H1 (cell line): Measurements from ENCODE around the gene CAPS. TPM values are rescaled to one million over a fixed set of nuclear protein-coding genes. Genes with fewer than 3 reads are reported as not detected.

Experiments
- CTCF ChIA-PET: fragments of 300-600 bp; sonication (Branson Sonifier 250); formaldehyde crosslinking; loops from one replicate; lab custom pipeline; 2021; ENCODE audit not compliant: partially characterized antibody; lab: Charles Lee
- POLR2A ChIA-PET: fragments of 300-600 bp; sonication (Branson Sonifier 250); formaldehyde crosslinking; loops from one replicate; lab custom pipeline; 2021; ENCODE audit warnings: inconsistent platforms; ENCODE audit not compliant: partially characterized antibody; lab: Charles Lee
- DNase-seq, 2 experiments: peaks; one replicate each; pipeline versions ENCODE4 v3.0.0 to v3.0.0-alpha.2; 2010 to 2022; ENCODE audit warnings: low spot score in 2 of 2, low read depth in 1 of 2, mixed read lengths in 1 of 2
- FAIRE-seq: peaks from 2 replicates; lab custom pipeline; 2011; peaks lifted over from hg19 to GRCh38; lab: Jason Lieb, UNC
- H2AFZ ChIP-seq: 2 replicates; pipeline ENCODE4 v1.8.1; 2012; ENCODE audit warnings: low read length, inconsistent platforms
- H2AK5ac ChIP-seq: 2 replicates; pipeline ENCODE4 v1.6.1; 2013; ENCODE audit warnings: low read depth, low read length
- H2BK120ac ChIP-seq: replicated peaks from 2 replicates; pipeline ENCODE3; 2013; ENCODE audit warnings: low read depth, low read length, inconsistent platforms
- H2BK12ac ChIP-seq: 2 replicates; pipeline ENCODE4 v1.6.1; 2013; ENCODE audit warnings: low read depth, low read length
- H2BK15ac ChIP-seq: 2 replicates; pipeline ENCODE4 v1.6.1; 2013; ENCODE audit warnings: low read length
- H2BK20ac ChIP-seq: 2 replicates; pipeline ENCODE4 v1.6.1; 2013; ENCODE audit warnings: low read length
- H2BK5ac ChIP-seq: 2 replicates; pipeline ENCODE4 v1.6.1; 2013; ENCODE audit warnings: low read depth, low read length
- H3K14ac ChIP-seq: 2 replicates; pipeline ENCODE4 v1.6.1; 2013; ENCODE audit warnings: inconsistent platforms; ENCODE audit not compliant: insufficient read length
- H3K18ac ChIP-seq: 2 replicates; pipeline ENCODE4 v1.6.1; 2013; ENCODE audit warnings: low read length; ENCODE audit errors: extremely low read depth
- H3K23ac ChIP-seq: 2 replicates; pipeline ENCODE4 v1.6.1; 2013; ENCODE audit warnings: inconsistent platforms; ENCODE audit not compliant: insufficient read length
- H3K23me2 ChIP-seq: 2 replicates; pipeline ENCODE4 v1.6.1; 2013; ENCODE audit warnings: low read depth, low read length
- H3K27ac ChIP-seq: 2 replicates; pipeline ENCODE4 v1.6.1; 2011; ENCODE audit warnings: low read depth, low read length, inconsistent platforms
- H3K27me3 ChIP-seq, 4 experiments: replicated peaks in 1 of 4; 1 replicate in 1 of 4; 2 replicates in 3 of 4; pipeline versions ENCODE4 v1.6.1 to v1.8.1; 2011 to 2013; ENCODE audit warnings: low read length in 3 of 4, mild to moderate bottlenecking in 3 of 4, inconsistent platforms in 2 of 4, mixed read lengths in 2 of 4, moderate library complexity in 1 of 4; ENCODE audit not compliant: control insufficient read depth in 3 of 4, insufficient read depth in 3 of 4; ENCODE audit errors: extremely low read depth in 1 of 4
- H3K36me3 ChIP-seq, 4 experiments: 2 replicates each; pipeline versions ENCODE4 v1.6.1 to v1.8.1; 2011 to 2013; ENCODE audit warnings: mild to moderate bottlenecking in 4 of 4, low read length in 3 of 4, moderate library complexity in 2 of 4, control low read depth in 1 of 4, inconsistent platforms in 1 of 4; ENCODE audit not compliant: insufficient read depth in 4 of 4, control insufficient read depth in 2 of 4
- H3K4ac ChIP-seq: replicated peaks from 2 replicates; pipeline ENCODE3; 2013; ENCODE audit warnings: low read length, low read depth, mixed read lengths, inconsistent platforms; ENCODE audit not compliant: insufficient read length
- H3K4me1 ChIP-seq, 4 experiments: replicated peaks in 1 of 4; 1 replicate in 1 of 4; 2 replicates in 3 of 4; pipeline versions ENCODE4 v1.6.1 to v1.8.1; 2011 to 2013; ENCODE audit warnings: low read length in 3 of 4, inconsistent platforms in 2 of 4, mixed read lengths in 1 of 4; ENCODE audit not compliant: insufficient read depth in 4 of 4, control insufficient read depth in 3 of 4
- H3K4me2 ChIP-seq, 2 experiments: 2 replicates each; pipeline versions ENCODE4 v1.6.1 to v1.8.1; 2011 to 2013; ENCODE audit warnings: low read depth in 2 of 2, low read length in 2 of 2, control low read depth in 1 of 2, inconsistent platforms in 1 of 2, mild to moderate bottlenecking in 1 of 2; ENCODE audit not compliant: insufficient read depth in 1 of 2
- H3K4me3 ChIP-seq, 4 experiments: fragments of 200-600, 300-600 bp in 1 of 4; sonication (generic), shearing (Covaris generic), sonication (Bioruptor Twin) in 1 of 4; 2 replicates each; pipeline versions ENCODE4 v1.5.1 to v1.8.1; 2011 to 2016; ENCODE audit warnings: low read length in 4 of 4, low read depth in 3 of 4, control low read depth in 2 of 4, inconsistent platforms in 2 of 4, mild to moderate bottlenecking in 2 of 4, mixed read lengths in 1 of 4, moderate library complexity in 1 of 4; ENCODE audit not compliant: insufficient read depth in 2 of 4; ENCODE audit errors: extremely low read depth in 1 of 4
- H3K56ac ChIP-seq: replicated peaks from 2 replicates; pipeline ENCODE3; 2013; ENCODE audit warnings: low read depth, mild to moderate bottlenecking, mixed read lengths, low read length, inconsistent platforms; ENCODE audit not compliant: insufficient read length
- H3K79me1 ChIP-seq: 2 replicates; pipeline ENCODE4 v1.6.1; 2013; ENCODE audit warnings: low read depth, low read length, control low read depth
- H3K79me2 ChIP-seq, 2 experiments: 2 replicates each; pipeline versions ENCODE4 v1.6.1 to v1.8.1; 2012 to 2013; ENCODE audit warnings: low read length in 2 of 2, mild to moderate bottlenecking in 2 of 2, inconsistent platforms in 1 of 2; ENCODE audit not compliant: insufficient read depth in 2 of 2, control insufficient read depth in 1 of 2
- H3K9ac ChIP-seq, 4 experiments: replicated peaks in 1 of 4; 1 replicate in 1 of 4; 2 replicates in 3 of 4; pipeline versions ENCODE4 v1.6.1 to v1.8.1; 2011 to 2013; ENCODE audit warnings: low read depth in 3 of 4, low read length in 3 of 4, control low read depth in 2 of 4, mild to moderate bottlenecking in 2 of 4, moderate library complexity in 2 of 4, inconsistent platforms in 1 of 4; ENCODE audit errors: extremely low read depth in 1 of 4
- H3K9me3 ChIP-seq, 2 experiments: 2 replicates each; pipeline versions ENCODE4 v1.6.1 to v1.8.1; 2012 to 2013; ENCODE audit warnings: mild to moderate bottlenecking in 2 of 2, moderate library complexity in 2 of 2, control low read depth in 1 of 2, inconsistent platforms in 1 of 2, low read depth in 1 of 2, low read length in 1 of 2, mixed read lengths in 1 of 2; ENCODE audit not compliant: insufficient read depth in 2 of 2
- H4K20me1 ChIP-seq, 2 experiments: replicated peaks in 1 of 2; 2 replicates each; pipeline versions ENCODE3 to v1.8.1; 2011 to 2013; ENCODE audit warnings: inconsistent platforms in 2 of 2, low read length in 2 of 2, mild to moderate bottlenecking in 1 of 2; ENCODE audit not compliant: insufficient read depth in 2 of 2, control insufficient read depth in 1 of 2
- H4K5ac ChIP-seq: 2 replicates; pipeline ENCODE4 v1.6.1; 2013; ENCODE audit warnings: low read length, low read depth, mixed read lengths, inconsistent platforms; ENCODE audit not compliant: insufficient read length
- H4K8ac ChIP-seq: 2 replicates; pipeline ENCODE4 v1.8.0; 2013; ENCODE audit warnings: mild to moderate bottlenecking, moderate library complexity, low read length, inconsistent platforms; ENCODE audit not compliant: insufficient read depth; ENCODE audit errors: extremely low read depth
- H4K91ac ChIP-seq: replicated peaks from 2 replicates; pipeline ENCODE3; 2013; ENCODE audit warnings: low read length, mixed read lengths, inconsistent platforms; ENCODE audit not compliant: insufficient read length
- BRCA1 ChIP-seq: IDR thresholded peaks from 2 replicates; pipeline ENCODE4 v1.6.1; 2012; ENCODE audit warnings: low read depth, low read length, improper control_type of control experiment
- CREB1 ChIP-seq: IDR thresholded peaks from 2 replicates; pipeline ENCODE4 v1.6.1; 2012; ENCODE audit warnings: inconsistent platforms
- EGR1 ChIP-seq: IDR thresholded peaks from 2 replicates; pipeline ENCODE4 v1.6.1; 2011; ENCODE audit warnings: low read depth, low read length, borderline replicate concordance
- EP300 ChIP-seq, 2 experiments: IDR thresholded peaks; 1 replicate in 1 of 2; 2 replicates in 1 of 2; pipeline ENCODE4 v1.6.1; 2011 to 2012; ENCODE audit warnings: low read depth in 2 of 2, low read length in 2 of 2, mild to moderate bottlenecking in 2 of 2, borderline replicate concordance in 1 of 2, inconsistent platforms in 1 of 2, moderate library complexity in 1 of 2
- JUND ChIP-seq: IDR thresholded peaks from 2 replicates; pipeline ENCODE4 v1.6.1; 2011; ENCODE audit warnings: mild to moderate bottlenecking, improper control_type of control experiment, low read length
- KDM5A ChIP-seq: fragments of 200-600 bp; IDR thresholded peaks from 2 replicates; pipeline ENCODE4 v1.7.1; 2012; ENCODE audit warnings: mild to moderate bottlenecking, low read length, inconsistent platforms, mixed read lengths
- POU5F1 ChIP-seq: IDR thresholded peaks from 2 replicates; pipeline ENCODE4 v1.6.1; 2011; ENCODE audit warnings: low read depth, mild to moderate bottlenecking, low read length, moderate library complexity
- RNF2 ChIP-seq: fragments of 200-900, 300-1000 bp; sonication (generic); IDR thresholded peaks from 2 replicates; pipeline ENCODE4 v1.7.1; 2016; ENCODE audit warnings: borderline replicate concordance, low read depth, mild to moderate bottlenecking, antibody characterized with exemption, low read length; ENCODE audit not compliant: poor library complexity, severe bottlenecking; ENCODE audit errors: missing control alignments
- SIN3A ChIP-seq, 2 experiments: IDR thresholded peaks in 1 of 2; conservative IDR thresholded peaks in 1 of 2; 2 replicates each; pipeline ENCODE4 v1.6.1; 2011 to 2012; ENCODE audit warnings: low read length in 2 of 2, improper control_type of control experiment in 1 of 2, low read depth in 1 of 2, mild to moderate bottlenecking in 1 of 2
- SP1 ChIP-seq: IDR thresholded peaks from 2 replicates; pipeline ENCODE4 v1.6.1; 2011; ENCODE audit warnings: low read depth, low read length
- SP2 ChIP-seq: IDR thresholded peaks from 2 replicates; pipeline ENCODE4 v1.6.1; 2012; ENCODE audit warnings: mild to moderate bottlenecking, low read length, inconsistent platforms
- SP4 ChIP-seq: IDR thresholded peaks from 2 replicates; pipeline ENCODE4 v1.6.1; 2012; ENCODE audit warnings: low read length, inconsistent platforms
- WGBS, 2 experiments: shearing (Covaris generic) in 1 of 2; methylation state at CpG; one replicate each; pipeline versions ENCODE4 v1.1.6 to v1.1.7; 2013 to 2015; ENCODE audit warnings: low lambda C conversion rate in 2 of 2, mixed read lengths in 2 of 2, inconsistent platforms in 1 of 2, low coverage in 1 of 2, missing lambda C conversion rate in 1 of 2; ENCODE audit not compliant: insufficient replicate concordance in 2 of 2, insufficient coverage in 1 of 2, insufficient read length in 1 of 2; ENCODE audit errors: extremely low coverage in 1 of 2, missing lambda C conversion rate in 1 of 2; 5-methylcytosine and 5-hydroxymethylcytosine counted together
- polyA plus RNA-seq, 7 experiments: library from polyadenylated mRNA; depleted of rRNA in 3 of 7; stranded (reverse) in 5 of 7; unstranded in 2 of 7; fragments of >200 nt in 5 of 7; fragments of 200-250 nt in 2 of 7; gene quantifications; 1 replicate in 5 of 7; 2 replicates in 1 of 7; 4 replicates in 1 of 7; pipeline versions ENCODE4 v1.2.1 to v1.2.3, GENCODE V29; 2011 to 2013; ENCODE audit warnings: missing spikeins in 2 of 7, mixed read lengths in 2 of 7
- total RNA-seq: library from RNA; stranded (reverse); fragmentation: NEBNext Ultra II Directional; extraction: Animal tissue kit (Norgen Biotek cat#: 25700); gene quantifications from 2 replicates; pipeline ENCODE4 v1.2.1, GENCODE V29; 2021

Gene CAPS
- total and polyA plus RNA-seq, 2 of the 8 experiments (the other 6 are each of a cell fraction or from before 2014, with no cell fraction given) = 2.1 to 2.4 TPM

GRCh38 chr19:5914946-5915781, 1.1 kb downstream of the CAPS start:
- H3K27me3 ChIP-seq = no peaks in the 10 kb centered on the region
- H4K5ac ChIP-seq = no peak overlapping the region
- H3K4me2 ChIP-seq = no peak overlapping the region
- DNase-seq (no peak), FAIRE-seq (no peak)
- no peak overlapping the region for H4K91ac ChIP-seq
- H4K20me1 ChIP-seq = peaks cover 3 to 6% of the 10 kb centered on the region in 2 experiments
- H3K9ac ChIP-seq = no peak overlapping the region
- WGBS, 2 experiments = 88% methylated on average over 22 of the region's 42 CpGs; no CpG with 5 or more reads in 1 of the 2 experiments
- no peak overlapping the region for H3K23ac ChIP-seq
- H3K4ac ChIP-seq = no peak overlapping the region
- H2AK5ac ChIP-seq = no peak overlapping the region
- no peaks in the 10 kb centered on the region for H3K79me2 ChIP-seq
- no peak overlapping the region for H2BK5ac ChIP-seq
- H2AFZ ChIP-seq = no peak overlapping the region
- H3K14ac ChIP-seq = no peak overlapping the region
- peaks cover 3 to 27% (median 16%) of the 10 kb centered on the region in 4 experiments; a peak in 7 of 8 replicates for H3K36me3 ChIP-seq
- H2BK12ac ChIP-seq = no peak overlapping the region
- H3K4me1 ChIP-seq = no peaks in the 10 kb centered on the region
- H2BK15ac ChIP-seq = no peak overlapping the region
- no peaks in the 10 kb centered on the region for H3K23me2 ChIP-seq
- CTCF ChIA-PET = interaction anchor here (0.7 kb wide), 3 partner anchors 14 to 120 kb away, joined by 3 to 4 read pairs (median 3); no protein-coding TSS in a partner anchor
- no peaks in the 10 kb centered on the region for H3K79me1 ChIP-seq
- no peak overlapping the region for H4K8ac ChIP-seq
- H2BK20ac ChIP-seq = no peak overlapping the region
- H3K56ac ChIP-seq = no peak overlapping the region
- POLR2A ChIA-PET = interaction anchor here (0.6 kb wide), 1 partner anchor 20 kb away, joined by 3 read pairs; no protein-coding TSS in a partner anchor
- no peak overlapping the region for H3K18ac ChIP-seq
- no peak overlapping the region for H3K27ac ChIP-seq
- H3K9me3 ChIP-seq = no peaks in the 10 kb centered on the region
- H2BK120ac ChIP-seq = no peak overlapping the region
- no peak overlapping the region for H3K4me3 ChIP-seq
- TF ChIP-seq SP1 = no peak
- TF ChIP-seq SP4 = no peak
- TF ChIP-seq KDM5A = no peak
- no peak for TF ChIP-seq SIN3A (conservative IDR thresholded peaks at IDR 0.05 in 1 of 2, IDR thresholded peaks at IDR 0.05 in 1 of 2; ENCODE audit: low read depth in 1 of 2, low read length in 2 of 2)
- TF ChIP-seq SP2 = no peak
- no peak for TF ChIP-seq EGR1
- TF ChIP-seq RNF2 = no peak
- TF ChIP-seq JUND = no peak
- no peak for TF ChIP-seq CREB1
- no peak for TF ChIP-seq BRCA1
- TF ChIP-seq EP300 (IDR thresholded peaks at IDR 0.05; ENCODE audit: borderline replicate concordance in 1 of 2, low read depth in 2 of 2, low read length in 2 of 2) = no peak
- TF ChIP-seq POU5F1 = no peak
